ENCODE measurements around the gene PPP1R14B.

GRCh38 chr11:64286801-64287159 lies 40.0 kb upstream of the PPP1R14B start:
- TF ChIP-seq CTCF (IDR thresholded peaks at IDR 0.05; ENCODE audit: extremely low read depth in 1 of 2, insufficient read depth in 1 of 2, low read depth in 1 of 2, low read length in 2 of 2), result no peak
- TF ChIP-seq POLR2A (IDR thresholded peaks at IDR 0.05; ENCODE audit: low read depth, low read length), result no peak
- TF ChIP-seq GATA2 (IDR thresholded peaks at IDR 0.05; ENCODE audit: insufficient read depth, insufficient read length, low read depth, low read length), result no peak
- TF ChIP-seq EZH2 (IDR thresholded peaks at IDR 0.05; ENCODE audit: borderline replicate concordance, low read depth, low read length, severe bottlenecking), result no peak
- no peak for TF ChIP-seq POLR2AphosphoS5 (IDR thresholded peaks at IDR 0.05; ENCODE audit: insufficient read depth, low read depth, low read length)
